HepG2 (cell line): Measurements from ENCODE around the gene TEDC2. TPM values are rescaled to one million over a fixed set of nuclear protein-coding genes. Genes with fewer than 3 reads are reported as not detected.
A peak's percentile ranks its signal among the peaks of the same experiment; 100 is the strongest.

Experiments
- ATAC-seq: fragments of 200-7000 bp; cut with Tn5 transposase; 3 replicates; pipeline ENCODE4 v1.9.1; 2020; ENCODE audit warnings: mild to moderate bottlenecking, moderate library complexity
- BruUV-seq: library from RNA; stranded (reverse); fragments of 400-500 nt; replicated peaks from 2 replicates; lab custom pipeline; 2021; lab: Mats Ljungman, UMichigan
- CTCF ChIA-PET: fragments of 300-600 bp; formaldehyde crosslinking; extraction: SDS; loops from one replicate; lab custom pipeline; 2021; ENCODE audit warnings: low total read pairs, inconsistent platforms, low intra/inter-chr PET ratio; lab: Yijun Ruan, JAX
- POLR2A ChIA-PET: fragments of 350-600 bp; sonication (Branson Sonifier 250); formaldehyde crosslinking; loops from one replicate; lab custom pipeline; 2020; ENCODE audit warnings: antibody characterized with exemption, inconsistent platforms; lab: Yijun Ruan, JAX
- DNase-seq: peaks from one replicate; pipeline ENCODE4 v3.0.0-alpha.2; 2015; ENCODE audit warnings: low spot score
- FAIRE-seq: peaks from 3 replicates; lab custom pipeline; 2011; peaks lifted over from hg19 to GRCh38; lab: Jason Lieb, UNC
- H2AFZ ChIP-seq: one replicate; pipeline ENCODE4 v1.6.1; 2011; ENCODE audit warnings: low read length, inconsistent platforms
- H3K27ac ChIP-seq: fragments of 300-600 bp; 3 replicates; pipeline ENCODE4 v1.8.0; 2011; ENCODE audit warnings: mixed run types, mild to moderate bottlenecking, mixed read lengths, low read length, inconsistent platforms; ENCODE audit not compliant: insufficient read depth; ENCODE audit errors: extremely low read length
- H3K27me3 ChIP-seq, 2 experiments: fragments of 200-600 bp in 1 of 2; 2 replicates in 1 of 2; 3 replicates in 1 of 2; pipeline versions ENCODE4 v1.6.0 to v1.8.0; 2011; ENCODE audit warnings: low read length in 2 of 2, mild to moderate bottlenecking in 2 of 2, moderate library complexity in 2 of 2, inconsistent platforms in 1 of 2; ENCODE audit not compliant: insufficient read depth in 2 of 2, control insufficient read depth in 1 of 2
- H3K36me3 ChIP-seq, 2 experiments: fragments of 200-600 bp in 1 of 2; replicated peaks in 1 of 2; 2 replicates in 1 of 2; 3 replicates in 1 of 2; pipeline versions ENCODE4 v1.5.1 to v1.8.0; 2011; ENCODE audit warnings: low read length in 2 of 2, inconsistent platforms in 1 of 2; ENCODE audit not compliant: insufficient read depth in 2 of 2, control insufficient read depth in 1 of 2
- H3K4me1 ChIP-seq: 2 replicates; pipeline ENCODE4 v1.5.1; 2012; ENCODE audit warnings: low read length, inconsistent platforms; ENCODE audit not compliant: insufficient read depth
- H3K4me2 ChIP-seq: 2 replicates; pipeline ENCODE4 v1.6.0; 2011; ENCODE audit warnings: low read depth, low read length, inconsistent platforms
- H3K4me3 ChIP-seq, 3 experiments: fragments of 200-600 bp in 1 of 3; sonication (generic), shearing (Covaris generic) in 1 of 3; replicated peaks in 1 of 3; 2 replicates each; pipeline ENCODE4 v1.5.1; 2011 to 2016; ENCODE audit warnings: low read length in 3 of 3, inconsistent platforms in 2 of 3, low read depth in 2 of 3, mild to moderate bottlenecking in 2 of 3, control low read depth in 1 of 3, mixed read lengths in 1 of 3; ENCODE audit not compliant: insufficient read depth in 1 of 3
- H3K79me2 ChIP-seq: one replicate; pipeline ENCODE4 v1.6.1; 2011; ENCODE audit warnings: low read length, inconsistent platforms; ENCODE audit not compliant: insufficient read depth
- H3K9ac ChIP-seq: 2 replicates; pipeline ENCODE4 v1.6.0; 2011; ENCODE audit warnings: mild to moderate bottlenecking, low read depth, low read length, inconsistent platforms; ENCODE audit not compliant: insufficient read depth
- H3K9me3 ChIP-seq: 2 replicates; pipeline ENCODE4 v1.5.1; 2012; ENCODE audit warnings: mild to moderate bottlenecking, low read length
- H4K20me1 ChIP-seq: 2 replicates; pipeline ENCODE4 v1.6.0; 2011; ENCODE audit warnings: inconsistent platforms, mild to moderate bottlenecking, low read length, moderate library complexity; ENCODE audit not compliant: insufficient read depth
- EED ChIP-seq: sonication (generic); formaldehyde crosslinking; IDR thresholded peaks from 2 replicates; pipeline ENCODE4 v1.5.0; 2020; ENCODE audit warnings: mild to moderate bottlenecking, missing genetic modification reagents
- ZBTB38 ChIP-seq: sonication (generic); formaldehyde crosslinking; IDR thresholded peaks from 2 replicates; pipeline ENCODE4 v1.5.1; 2020; ENCODE audit warnings: mild to moderate bottlenecking, missing genetic modification reagents
- ZKSCAN5 ChIP-seq: sonication (generic); formaldehyde crosslinking; IDR thresholded peaks from 2 replicates; pipeline ENCODE4 v1.5.1; 2020; ENCODE audit warnings: mild to moderate bottlenecking, missing genetic modification reagents
- ZNF501 ChIP-seq: sonication (generic); formaldehyde crosslinking; IDR thresholded peaks from 2 replicates; pipeline ENCODE4 v1.5.1; 2020; ENCODE audit warnings: mild to moderate bottlenecking, moderate library complexity, missing genetic modification reagents
- WGBS: methylation state at CpG from one replicate; pipeline ENCODE4 v1.1.6; 2017; ENCODE audit warnings: low lambda C conversion rate; 5-methylcytosine and 5-hydroxymethylcytosine counted together
- in situ Hi-C: cut with HindIII; loops from 2 replicates; pipeline ENCODE4 v1.10.0; 2017; ENCODE audit warnings: low pct_unique_long_range_greater_than_20kb; ENCODE audit not compliant: extremely low pct_ligation_motif_present
- intact Hi-C: fragments of 100-400 bp; cut with micrococcal nuclease; formaldehyde crosslinking; loops from one replicate; pipeline ENCODE4 v1.10.0; 2022; ENCODE audit not compliant: unreplicated experiment
- polyA plus RNA-seq, 8 experiments: library from polyadenylated mRNA; depleted of rRNA in 3 of 8; stranded (reverse) in 7 of 8; unstranded in 1 of 8; fragments of >200 nt; fragmentation: Illumina TruSeq in 4 of 8; extraction: Trizol in 4 of 8; gene quantifications; 2 replicates each; pipeline versions ENCODE4 v1.2.1 to v1.2.3, GENCODE V29; 2011 to 2016; ENCODE audit warnings: low read depth in 4 of 8, missing spikeins in 1 of 8, mixed read lengths in 1 of 8; ENCODE audit not compliant: insufficient read depth in 1 of 8
- total RNA-seq, 5 experiments: library from RNA; depleted of rRNA; stranded (reverse); fragments of >200 nt; fragmentation: Illumina TruSeq; extraction: Trizol; gene quantifications; 2 replicates each; pipeline ENCODE4 v1.2.3, GENCODE V29; 2016; ENCODE audit warnings: low read depth in 1 of 5
- TF ChIP-seq, protein P1 (sequence below): sonication (generic); formaldehyde crosslinking; IDR thresholded peaks from 2 replicates; pipeline ENCODE4 v1.4.0; 2020; ENCODE audit warnings: missing genetic modification reagents
- TF ChIP-seq, protein P2 (sequence below): sonication (generic); formaldehyde crosslinking; IDR thresholded peaks from 2 replicates; pipeline ENCODE4 v1.9.0; 2022; ENCODE audit warnings: missing genetic modification reagents, mild to moderate bottlenecking, borderline replicate concordance
- TF ChIP-seq, protein P3 (sequence below): sonication (generic); formaldehyde crosslinking; IDR thresholded peaks from 2 replicates; pipeline ENCODE4 v1.4.0; 2020; ENCODE audit warnings: missing genetic modification reagents

The TEDC2 gene
- total and polyA plus RNA-seq, 2 of the 13 experiments (the other 11 are each of a cell fraction or from before 2014, with no cell fraction given): 6.2 to 24.4 TPM

DNA sequence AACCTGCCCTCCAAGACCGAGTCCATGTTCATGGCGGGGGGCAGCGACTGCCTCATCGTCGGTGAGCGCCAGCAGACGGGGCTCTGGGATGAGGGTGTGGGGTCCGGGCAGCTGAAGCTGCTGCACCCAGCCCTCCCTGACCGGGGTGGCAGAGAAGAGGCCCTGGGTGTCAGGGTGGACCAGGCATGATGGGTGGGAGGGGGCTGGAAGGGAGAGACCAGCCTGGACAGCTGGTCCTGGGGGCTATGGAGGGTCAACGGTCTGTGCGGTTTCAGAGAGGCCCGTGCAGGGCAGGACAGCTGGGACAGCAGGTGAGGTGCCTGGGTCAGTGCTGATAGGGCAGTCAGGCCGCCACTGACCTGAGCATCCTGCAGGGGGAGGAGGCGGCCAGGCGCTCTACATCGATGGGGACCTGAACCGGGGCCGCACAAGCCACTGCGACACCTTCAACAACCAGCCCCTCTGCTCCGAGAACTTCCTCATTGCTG lies 40.6 kb downstream of the TEDC2 start:
- H3K4me3 ChIP-seq: no peak overlapping the region
- no peaks in the 10 kb centered on the region for H3K27me3 ChIP-seq
- no peak for FAIRE-seq
- H4K20me1 ChIP-seq: no peaks in the 10 kb centered on the region
- H3K4me2 ChIP-seq: no peak overlapping the region
- in situ Hi-C loops: loop anchor here (5.0 kb wide), 1 partner anchor 73 kb away; the partner anchor contains the start of gene CCNF
- no peak for DNase-seq
- H3K79me2 ChIP-seq: no peaks in the 10 kb centered on the region
- intact Hi-C loops: loop anchor here (10.0 kb wide), 1 partner anchor 156 kb away; the partner anchor contains the start of gene ABCA3
- WGBS: 93% methylated on average over 14 of the region's 20 CpGs
- peaks cover 14 to 29% of the 10 kb centered on the region in 2 experiments; a peak in 4 of 5 replicates for H3K36me3 ChIP-seq
- peaks cover 22% of the 10 kb centered on the region for H3K4me1 ChIP-seq
- no peak overlapping the region for H2AFZ ChIP-seq
- H3K9ac ChIP-seq: no peak overlapping the region
- ATAC-seq: peak; percentile 52
- H3K9me3 ChIP-seq: no peaks in the 10 kb centered on the region
- no peak overlapping the region for H3K27ac ChIP-seq
- BruUV-seq: no TSS peak
- TF ChIP-seq ZKSCAN5 (CRISPR knock-in tag) (no peak), ZNF501 (CRISPR knock-in tag) (0 out of 2 replicates have a peak, but pooled peaks have one; percentile 20), ZBTB38 (CRISPR knock-in tag) (peak; percentile 36; the same call in 1 of the 2 replicates), EED (CRISPR knock-in tag) (no peak)
- TF ChIP-seq, protein P1, sequence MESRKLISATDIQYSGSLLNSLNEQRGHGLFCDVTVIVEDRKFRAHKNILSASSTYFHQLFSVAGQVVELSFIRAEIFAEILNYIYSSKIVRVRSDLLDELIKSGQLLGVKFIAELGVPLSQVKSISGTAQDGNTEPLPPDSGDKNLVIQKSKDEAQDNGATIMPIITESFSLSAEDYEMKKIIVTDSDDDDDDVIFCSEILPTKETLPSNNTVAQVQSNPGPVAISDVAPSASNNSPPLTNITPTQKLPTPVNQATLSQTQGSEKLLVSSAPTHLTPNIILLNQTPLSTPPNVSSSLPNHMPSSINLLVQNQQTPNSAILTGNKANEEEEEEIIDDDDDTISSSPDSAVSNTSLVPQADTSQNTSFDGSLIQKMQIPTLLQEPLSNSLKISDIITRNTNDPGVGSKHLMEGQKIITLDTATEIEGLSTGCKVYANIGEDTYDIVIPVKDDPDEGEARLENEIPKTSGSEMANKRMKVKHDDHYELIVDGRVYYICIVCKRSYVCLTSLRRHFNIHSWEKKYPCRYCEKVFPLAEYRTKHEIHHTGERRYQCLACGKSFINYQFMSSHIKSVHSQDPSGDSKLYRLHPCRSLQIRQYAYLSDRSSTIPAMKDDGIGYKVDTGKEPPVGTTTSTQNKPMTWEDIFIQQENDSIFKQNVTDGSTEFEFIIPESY (CRISPR knock-in tag): peak; percentile 98
- TF ChIP-seq, protein P2, sequence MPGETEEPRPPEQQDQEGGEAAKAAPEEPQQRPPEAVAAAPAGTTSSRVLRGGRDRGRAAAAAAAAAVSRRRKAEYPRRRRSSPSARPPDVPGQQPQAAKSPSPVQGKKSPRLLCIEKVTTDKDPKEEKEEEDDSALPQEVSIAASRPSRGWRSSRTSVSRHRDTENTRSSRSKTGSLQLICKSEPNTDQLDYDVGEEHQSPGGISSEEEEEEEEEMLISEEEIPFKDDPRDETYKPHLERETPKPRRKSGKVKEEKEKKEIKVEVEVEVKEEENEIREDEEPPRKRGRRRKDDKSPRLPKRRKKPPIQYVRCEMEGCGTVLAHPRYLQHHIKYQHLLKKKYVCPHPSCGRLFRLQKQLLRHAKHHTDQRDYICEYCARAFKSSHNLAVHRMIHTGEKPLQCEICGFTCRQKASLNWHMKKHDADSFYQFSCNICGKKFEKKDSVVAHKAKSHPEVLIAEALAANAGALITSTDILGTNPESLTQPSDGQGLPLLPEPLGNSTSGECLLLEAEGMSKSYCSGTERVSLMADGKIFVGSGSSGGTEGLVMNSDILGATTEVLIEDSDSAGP (CRISPR knock-in tag): 0 out of 2 replicates have a peak, but pooled peaks have one; percentile 30
- TF ChIP-seq, protein P3, sequence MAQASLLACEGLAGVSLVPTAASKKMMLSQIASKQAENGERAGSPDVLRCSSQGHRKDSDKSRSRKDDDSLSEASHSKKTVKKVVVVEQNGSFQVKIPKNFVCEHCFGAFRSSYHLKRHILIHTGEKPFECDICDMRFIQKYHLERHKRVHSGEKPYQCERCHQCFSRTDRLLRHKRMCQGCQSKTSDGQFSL (CRISPR knock-in tag): no peak
- ChIA-PET POLR2A (interaction anchor here (1.3 to 1.4 kb wide), 2 partner anchors 15 to 41 kb away, joined by 6 to 7 read pairs; partner anchors contain the start of gene TEDC2), CTCF (interaction anchor here (1.3 to 2.2 kb wide), 4 partner anchors 26 to 159 kb away, joined by 3 to 28 read pairs (median 6); partner anchors contain the start of genes ABCA3, CCNF and TBC1D24)
